ENCODE measurements around the gene SH3D19. TPM values are rescaled to one million over a fixed set of nuclear protein-coding genes. Genes with fewer than 3 reads are reported as not detected.

The SH3D19 gene
- total RNA-seq, 1 donor from 2014 or later: 66.5 TPM

GRCh38 chr4:151321586-151321985 is 3.8 kb downstream of the SH3D19 start:
- H3K9me3 Mint-ChIP-seq (ENCODE audit: unreplicated experiment): no peaks in the 10 kb centered on the region
- Histone ChIP-seq H3K79me2 (ENCODE audit: insufficient read depth, low read length) (peaks cover 27% of the 10 kb centered on the region), H3K4me1 (ENCODE audit: insufficient read depth, low read length) (peaks cover 9% of the 10 kb centered on the region), H3K27ac (ENCODE audit: low read depth, low read length) (no peak overlapping the region), H3K9me3 (ENCODE audit: insufficient read depth, low read depth, low read length) (no peaks in the 10 kb centered on the region), H3K4me3 (ENCODE audit: insufficient read depth, low read depth, low read length) (no peak overlapping the region), H3K27me3 (ENCODE audit: insufficient read depth, low read length) (no peaks in the 10 kb centered on the region), H3K9ac (ENCODE audit: low read length) (no peak overlapping the region), H3K4me2 (ENCODE audit: low read length) (no peak overlapping the region), H4K20me1 (ENCODE audit: insufficient read depth, low read length) (no peaks in the 10 kb centered on the region), H3K36me3 (ENCODE audit: insufficient read depth, low read length) (no peaks in the 10 kb centered on the region), H2AFZ (ENCODE audit: low read depth, low read length) (no peak overlapping the region)
- DNase-seq (ENCODE audit: low read depth): no peak
- peaks cover 22% of the 10 kb centered on the region for H3K4me1 Mint-ChIP-seq (ENCODE audit: low read depth, unreplicated experiment)
- FAIRE-seq: no peak
- H3K27me3 Mint-ChIP-seq (ENCODE audit: low read depth, unreplicated experiment): no peaks in the 10 kb centered on the region
- no peaks in the 10 kb centered on the region for H3K36me3 Mint-ChIP-seq (ENCODE audit: low read depth, unreplicated experiment)
- no peak for TF ChIP-seq EZH2 (IDR thresholded peaks at IDR 0.05; ENCODE audit: insufficient read depth, low read length)
- TF ChIP-seq, protein P1, sequence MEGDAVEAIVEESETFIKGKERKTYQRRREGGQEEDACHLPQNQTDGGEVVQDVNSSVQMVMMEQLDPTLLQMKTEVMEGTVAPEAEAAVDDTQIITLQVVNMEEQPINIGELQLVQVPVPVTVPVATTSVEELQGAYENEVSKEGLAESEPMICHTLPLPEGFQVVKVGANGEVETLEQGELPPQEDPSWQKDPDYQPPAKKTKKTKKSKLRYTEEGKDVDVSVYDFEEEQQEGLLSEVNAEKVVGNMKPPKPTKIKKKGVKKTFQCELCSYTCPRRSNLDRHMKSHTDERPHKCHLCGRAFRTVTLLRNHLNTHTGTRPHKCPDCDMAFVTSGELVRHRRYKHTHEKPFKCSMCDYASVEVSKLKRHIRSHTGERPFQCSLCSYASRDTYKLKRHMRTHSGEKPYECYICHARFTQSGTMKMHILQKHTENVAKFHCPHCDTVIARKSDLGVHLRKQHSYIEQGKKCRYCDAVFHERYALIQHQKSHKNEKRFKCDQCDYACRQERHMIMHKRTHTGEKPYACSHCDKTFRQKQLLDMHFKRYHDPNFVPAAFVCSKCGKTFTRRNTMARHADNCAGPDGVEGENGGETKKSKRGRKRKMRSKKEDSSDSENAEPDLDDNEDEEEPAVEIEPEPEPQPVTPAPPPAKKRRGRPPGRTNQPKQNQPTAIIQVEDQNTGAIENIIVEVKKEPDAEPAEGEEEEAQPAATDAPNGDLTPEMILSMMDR (IDR thresholded peaks at IDR 0.05; ENCODE audit: insufficient read depth, low read depth, low read length): no peak
- no peak overlapping the region for H3K27ac Mint-ChIP-seq (ENCODE audit: unreplicated experiment)
- no peak overlapping the region for H3K4me3 Mint-ChIP-seq (ENCODE audit: unreplicated experiment)

DNA sequence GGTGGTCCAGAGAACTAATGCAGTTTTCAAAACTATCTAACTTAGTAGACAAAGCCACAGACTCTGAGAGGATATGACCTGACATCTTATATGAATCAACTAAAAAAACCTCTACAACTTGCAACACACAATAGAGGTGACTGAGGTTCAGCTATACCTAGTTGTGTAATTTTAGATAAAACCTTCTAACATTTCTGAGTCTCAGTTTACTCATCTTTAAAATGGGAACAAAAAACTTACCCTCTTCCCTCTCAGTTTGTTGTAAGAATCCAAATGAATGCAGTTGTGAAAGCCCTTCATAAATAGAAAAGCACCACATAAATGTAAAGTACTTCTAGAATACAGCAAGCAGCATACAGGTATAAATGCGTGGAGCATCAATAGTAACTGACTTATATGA is 5.9 kb downstream of the SH3D19 start:
- Histone ChIP-seq H3K9me3 (ENCODE audit: insufficient read depth, low read depth, low read length) (no peaks in the 10 kb centered on the region), H2AFZ (ENCODE audit: low read depth, low read length) (no peak overlapping the region), H3K4me2 (ENCODE audit: low read length) (no peak overlapping the region), H3K4me1 (ENCODE audit: insufficient read depth, low read length) (peaks cover 15% of the 10 kb centered on the region), H4K20me1 (ENCODE audit: insufficient read depth, low read length) (no peaks in the 10 kb centered on the region), H3K27ac (ENCODE audit: low read depth, low read length) (no peak overlapping the region), H3K27me3 (ENCODE audit: insufficient read depth, low read length) (no peaks in the 10 kb centered on the region), H3K79me2 (ENCODE audit: insufficient read depth, low read length) (peaks cover 31% of the 10 kb centered on the region), H3K36me3 (ENCODE audit: insufficient read depth, low read length) (no peaks in the 10 kb centered on the region), H3K4me3 (ENCODE audit: insufficient read depth, low read depth, low read length) (no peak overlapping the region), H3K9ac (ENCODE audit: low read length) (no peak overlapping the region)
- TF ChIP-seq, protein P1 (IDR thresholded peaks at IDR 0.05; ENCODE audit: insufficient read depth, low read depth, low read length): no peak
- no peak for TF ChIP-seq EZH2 (IDR thresholded peaks at IDR 0.05; ENCODE audit: insufficient read depth, low read length)
- Mint-ChIP-seq H3K4me3 (ENCODE audit: unreplicated experiment) (no peak overlapping the region), H3K36me3 (ENCODE audit: low read depth, unreplicated experiment) (no peaks in the 10 kb centered on the region), H3K27me3 (ENCODE audit: low read depth, unreplicated experiment) (no peaks in the 10 kb centered on the region), H3K27ac (ENCODE audit: unreplicated experiment) (no peak overlapping the region), H3K9me3 (ENCODE audit: unreplicated experiment) (no peaks in the 10 kb centered on the region), H3K4me1 (ENCODE audit: low read depth, unreplicated experiment) (peaks cover 35% of the 10 kb centered on the region)
- no peak for DNase-seq (ENCODE audit: low read depth)
- FAIRE-seq: no peak

DNA sequence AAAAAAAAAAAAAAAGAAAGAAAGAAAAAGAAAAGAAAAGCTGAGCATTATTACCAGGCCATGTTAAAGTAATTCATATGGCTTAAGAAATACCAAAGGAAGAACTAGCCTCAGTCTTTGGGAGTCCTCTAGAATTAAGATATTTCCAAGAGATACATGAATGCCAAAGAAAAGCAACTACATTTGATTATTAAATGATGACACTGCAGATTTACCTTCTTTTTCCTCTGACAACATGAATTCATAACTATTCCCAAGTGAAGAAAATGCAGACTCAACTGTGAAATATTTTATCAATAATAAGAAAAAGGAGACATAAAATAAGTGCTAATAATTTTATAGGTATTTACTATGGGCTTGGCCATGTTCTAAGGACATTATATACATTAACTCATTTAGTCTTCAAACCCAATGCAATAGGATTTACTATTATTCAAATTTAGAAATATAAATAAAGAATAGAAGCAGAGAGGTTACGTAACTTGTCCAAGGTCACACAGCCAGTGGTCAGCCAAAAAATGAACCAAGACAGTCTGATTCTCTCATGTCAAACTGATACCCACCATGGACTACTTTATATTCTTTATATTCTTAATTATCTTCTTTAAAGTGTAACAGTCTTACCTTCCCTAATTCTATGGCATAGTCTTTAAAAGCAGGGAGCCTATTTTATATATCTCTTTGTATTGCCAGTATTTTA is 6.9 kb downstream of the SH3D19 start:
- H3K4me3 Mint-ChIP-seq (ENCODE audit: unreplicated experiment): no peak overlapping the region
- no peak overlapping the region for H3K27ac Mint-ChIP-seq (ENCODE audit: unreplicated experiment)
- Histone ChIP-seq H3K9ac (ENCODE audit: low read length) (no peak overlapping the region), H3K4me2 (ENCODE audit: low read length) (no peak overlapping the region), H3K4me1 (ENCODE audit: insufficient read depth, low read length) (peaks cover 11% of the 10 kb centered on the region), H3K4me3 (ENCODE audit: insufficient read depth, low read depth, low read length) (no peak overlapping the region), H3K9me3 (ENCODE audit: insufficient read depth, low read depth, low read length) (no peaks in the 10 kb centered on the region), H3K27me3 (ENCODE audit: insufficient read depth, low read length) (no peaks in the 10 kb centered on the region), H3K36me3 (ENCODE audit: insufficient read depth, low read length) (no peaks in the 10 kb centered on the region), H2AFZ (ENCODE audit: low read depth, low read length) (no peak overlapping the region), H4K20me1 (ENCODE audit: insufficient read depth, low read length) (no peaks in the 10 kb centered on the region), H3K27ac (ENCODE audit: low read depth, low read length) (no peak overlapping the region), H3K79me2 (ENCODE audit: insufficient read depth, low read length) (peaks cover 38% of the 10 kb centered on the region)
- no peak for TF ChIP-seq EZH2 (IDR thresholded peaks at IDR 0.05; ENCODE audit: insufficient read depth, low read length)
- TF ChIP-seq, protein P1 (IDR thresholded peaks at IDR 0.05; ENCODE audit: insufficient read depth, low read depth, low read length): no peak
- DNase-seq (ENCODE audit: low read depth) (no peak), FAIRE-seq (no peak)
- no peaks in the 10 kb centered on the region for H3K36me3 Mint-ChIP-seq (ENCODE audit: low read depth, unreplicated experiment)
- peaks cover 31% of the 10 kb centered on the region for H3K4me1 Mint-ChIP-seq (ENCODE audit: low read depth, unreplicated experiment)
- no peaks in the 10 kb centered on the region for H3K9me3 Mint-ChIP-seq (ENCODE audit: unreplicated experiment)
- no peaks in the 10 kb centered on the region for H3K27me3 Mint-ChIP-seq (ENCODE audit: low read depth, unreplicated experiment)
